DND-41 (cell line): ENCODE data around the gene TADA2B.

Experiments
- ATAC-seq: fragments of 200-7000 bp; cut with Tn5 transposase; 3 replicates; pipeline ENCODE4 v1.9.1; 2021; ENCODE audit warnings: low read depth; ENCODE audit not compliant: insufficient read depth
- DNase-seq: peaks from one replicate; pipeline ENCODE4 v3.0.0-alpha.2; 2020
- H2AFZ ChIP-seq: 2 replicates; pipeline ENCODE4 v1.6.0; 2012; ENCODE audit warnings: low read depth, low read length
- H3K27ac ChIP-seq: 2 replicates; pipeline ENCODE4 v1.5.1; 2012; ENCODE audit warnings: low read length, inconsistent platforms
- H3K27me3 ChIP-seq: fragments of 200-600 bp; sonication (generic); 2 replicates; pipeline ENCODE4 v1.6.0; 2012; ENCODE audit warnings: low read length, mild to moderate bottlenecking, inconsistent platforms; ENCODE audit not compliant: insufficient read depth, poor library complexity
- H3K36me3 ChIP-seq: 2 replicates; pipeline ENCODE4 v1.5.1; 2012; ENCODE audit warnings: low read length, inconsistent platforms; ENCODE audit not compliant: insufficient read depth
- H3K4me1 ChIP-seq: 2 replicates; pipeline ENCODE4 v1.5.1; 2012; ENCODE audit warnings: mild to moderate bottlenecking, low read length; ENCODE audit not compliant: insufficient read depth
- H3K4me2 ChIP-seq: 2 replicates; pipeline ENCODE4 v1.6.0; 2012; ENCODE audit warnings: mild to moderate bottlenecking, moderate library complexity, low read length, inconsistent platforms; ENCODE audit not compliant: insufficient read depth
- H3K4me3 ChIP-seq, 2 experiments: fragments of 200-600 bp in 1 of 2; shearing (Covaris generic) in 1 of 2; 2 replicates each; pipeline ENCODE4 v1.5.1; 2012 to 2016; ENCODE audit warnings: inconsistent platforms in 2 of 2, low read length in 2 of 2, mild to moderate bottlenecking in 2 of 2, low read depth in 1 of 2, moderate library complexity in 1 of 2
- H3K79me2 ChIP-seq: 2 replicates; pipeline ENCODE4 v1.6.0; 2012; ENCODE audit warnings: low read length, inconsistent platforms; ENCODE audit not compliant: insufficient read depth
- H3K9ac ChIP-seq: 2 replicates; pipeline ENCODE4 v1.6.0; 2012; ENCODE audit warnings: low read depth, mild to moderate bottlenecking, inconsistent platforms, low read length, moderate library complexity
- H3K9me3 ChIP-seq: 2 replicates; pipeline ENCODE4 v1.5.1; 2012; ENCODE audit warnings: low read length, moderate library complexity, mild to moderate bottlenecking, inconsistent platforms; ENCODE audit not compliant: insufficient read depth, severe bottlenecking
- H4K20me1 ChIP-seq: 2 replicates; pipeline ENCODE4 v1.6.0; 2012; ENCODE audit warnings: low read length; ENCODE audit not compliant: insufficient read depth
- CTCF ChIP-seq: IDR thresholded peaks from 2 replicates; pipeline ENCODE4 v1.5.1; 2012; ENCODE audit warnings: borderline replicate concordance, low read length, moderate library complexity, mild to moderate bottlenecking; ENCODE audit not compliant: poor library complexity, severe bottlenecking; ENCODE audit errors: extremely low read depth
- EZH2 ChIP-seq: IDR thresholded peaks from 3 replicates; pipeline ENCODE4 v1.6.1; 2012; ENCODE audit warnings: borderline replicate concordance, low read depth, mild to moderate bottlenecking, moderate library complexity, low read length, inconsistent platforms; ENCODE audit not compliant: severe bottlenecking

Gene TADA2B

DNA sequence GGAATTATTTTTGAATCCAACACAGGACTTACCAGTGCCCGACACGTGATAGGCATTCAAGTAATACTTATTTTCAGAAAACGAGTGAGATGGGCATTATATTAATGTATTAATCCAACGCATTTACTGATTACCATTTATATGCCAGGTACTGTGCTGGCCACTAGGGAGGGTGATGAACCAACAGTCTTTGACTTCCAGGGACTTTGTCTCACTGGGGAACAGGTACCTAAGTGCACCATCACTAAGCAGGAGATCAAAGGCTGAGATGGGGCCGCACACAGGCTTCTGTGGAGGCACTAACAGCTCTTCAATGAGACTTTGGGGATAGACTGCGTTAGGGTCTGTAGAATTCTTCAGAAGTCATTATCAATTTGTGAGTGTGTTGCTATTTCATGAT lies 5.7 kb upstream of the TADA2B start:
- peaks cover 5% of the 10 kb centered on the region for H3K4me1 ChIP-seq
- ATAC-seq = no peak
- TF ChIP-seq EZH2 (no peak), CTCF (peak; percentile 26)
- peaks cover 5% of the 10 kb centered on the region; the same call in 1 of the 2 replicates for H4K20me1 ChIP-seq
- H2AFZ ChIP-seq = no peak overlapping the region
- H3K36me3 ChIP-seq = no peaks in the 10 kb centered on the region
- H3K27ac ChIP-seq = no peak overlapping the region
- no peaks in the 10 kb centered on the region for H3K9me3 ChIP-seq
- DNase-seq = no peak
- no peak overlapping the region for H3K4me3 ChIP-seq
- no peaks in the 10 kb centered on the region for H3K27me3 ChIP-seq
- no peaks in the 10 kb centered on the region for H3K79me2 ChIP-seq
- no peak overlapping the region for H3K9ac ChIP-seq
- H3K4me2 ChIP-seq = no peak overlapping the region

DNA sequence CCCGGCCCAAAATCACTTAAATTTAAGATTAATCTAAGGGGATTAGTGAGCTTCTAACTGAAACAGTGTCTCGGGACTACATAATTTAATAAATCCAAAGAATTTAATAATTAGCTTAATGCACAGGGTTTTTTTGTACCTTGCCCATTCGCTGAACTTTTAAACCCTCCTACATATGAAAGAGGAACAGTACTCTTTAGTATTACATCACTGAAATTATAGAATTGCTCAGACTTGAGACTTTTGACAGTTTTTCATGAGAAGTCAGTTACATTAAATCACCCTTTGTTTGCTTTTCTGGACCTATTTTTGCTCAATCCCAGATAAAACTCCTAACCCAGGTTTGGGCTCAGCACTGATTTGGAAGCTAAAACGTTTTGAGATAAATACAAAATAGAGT lies 2.4 kb upstream of the TADA2B start:
- Histone ChIP-seq H3K4me3 (no peak overlapping the region), H3K79me2 (peaks cover 23% of the 10 kb centered on the region), H3K27ac (no peak overlapping the region), H3K27me3 (peaks cover 3% of the 10 kb centered on the region), H4K20me1 (peaks cover 11% of the 10 kb centered on the region), H2AFZ (no peak overlapping the region), H3K4me1 (peaks cover 28% of the 10 kb centered on the region), H3K9ac (no peak overlapping the region), H3K36me3 (peaks cover 7% of the 10 kb centered on the region; the same call in 1 of the 2 replicates), H3K4me2 (no peak overlapping the region), H3K9me3 (no peaks in the 10 kb centered on the region)
- no peak for DNase-seq
- no peak for ATAC-seq
- no peak for TF ChIP-seq CTCF
- no peak for TF ChIP-seq EZH2

DNA sequence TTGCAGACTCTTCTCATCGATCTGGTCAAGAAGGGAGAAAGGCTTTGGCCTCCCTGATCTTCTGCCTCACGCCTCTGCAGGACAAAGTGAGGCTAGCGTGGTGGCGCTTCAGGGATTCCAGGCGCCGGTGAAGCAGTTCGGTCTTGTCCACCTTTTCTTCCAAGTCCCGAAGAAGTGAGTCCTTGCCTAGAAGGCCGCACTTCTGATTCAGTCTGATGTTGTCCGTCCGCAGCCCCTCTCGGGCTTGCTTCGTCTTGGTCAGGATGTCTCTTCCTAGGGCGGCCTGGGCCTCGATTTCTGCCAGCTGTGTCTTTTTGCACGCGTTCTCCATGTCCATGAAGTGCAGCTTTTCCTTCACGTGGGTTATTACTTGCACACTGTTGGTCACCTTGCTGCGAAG lies 1.9 kb upstream of the TADA2B start:
- ATAC-seq = no peak
- no peak for TF ChIP-seq CTCF
- TF ChIP-seq EZH2 = no peak
- no peak for DNase-seq
- no peak overlapping the region for H3K9ac ChIP-seq
- no peaks in the 10 kb centered on the region for H3K9me3 ChIP-seq
- no peak overlapping the region for H3K4me3 ChIP-seq
- peaks cover 33% of the 10 kb centered on the region for H3K4me1 ChIP-seq
- no peak overlapping the region for H2AFZ ChIP-seq
- no peak overlapping the region for H3K27ac ChIP-seq
- H3K4me2 ChIP-seq = no peak overlapping the region
- peaks cover 3% of the 10 kb centered on the region for H3K27me3 ChIP-seq
- H3K79me2 ChIP-seq = peaks cover 28% of the 10 kb centered on the region
- H3K36me3 ChIP-seq = peaks cover 11% of the 10 kb centered on the region; the same call in 1 of the 2 replicates
- peaks cover 16% of the 10 kb centered on the region for H4K20me1 ChIP-seq
